Astrocyte (in vitro differentiated cells and primary cell): ENCODE measurements around the gene ANKH.

Source experiments
- CTCF ChIP-seq: IDR thresholded peaks from 2 replicates; pipeline ENCODE4 v1.5.1; 2011; ENCODE audit warnings: low read depth, mild to moderate bottlenecking, inconsistent platforms, low read length, moderate library complexity; ENCODE audit not compliant: insufficient read depth
- EZH2 ChIP-seq: IDR thresholded peaks from 2 replicates; pipeline ENCODE4 v1.6.1; 2012; ENCODE audit warnings: mild to moderate bottlenecking, low read length, inconsistent platforms; ENCODE audit not compliant: insufficient read depth

GRCh38 chr5:14783691-14784090 is 87.9 kb downstream of the ANKH start:
- TF ChIP-seq CTCF (no peak), EZH2 (no peak)
